ENCODE results near the gene UBAC2. TPM values are rescaled to one million over a fixed set of nuclear protein-coding genes. Genes with fewer than 3 reads are reported as not detected.

The UBAC2 gene
- total RNA-seq, 1 donor from 2014 or later, result 61.2 TPM

DNA sequence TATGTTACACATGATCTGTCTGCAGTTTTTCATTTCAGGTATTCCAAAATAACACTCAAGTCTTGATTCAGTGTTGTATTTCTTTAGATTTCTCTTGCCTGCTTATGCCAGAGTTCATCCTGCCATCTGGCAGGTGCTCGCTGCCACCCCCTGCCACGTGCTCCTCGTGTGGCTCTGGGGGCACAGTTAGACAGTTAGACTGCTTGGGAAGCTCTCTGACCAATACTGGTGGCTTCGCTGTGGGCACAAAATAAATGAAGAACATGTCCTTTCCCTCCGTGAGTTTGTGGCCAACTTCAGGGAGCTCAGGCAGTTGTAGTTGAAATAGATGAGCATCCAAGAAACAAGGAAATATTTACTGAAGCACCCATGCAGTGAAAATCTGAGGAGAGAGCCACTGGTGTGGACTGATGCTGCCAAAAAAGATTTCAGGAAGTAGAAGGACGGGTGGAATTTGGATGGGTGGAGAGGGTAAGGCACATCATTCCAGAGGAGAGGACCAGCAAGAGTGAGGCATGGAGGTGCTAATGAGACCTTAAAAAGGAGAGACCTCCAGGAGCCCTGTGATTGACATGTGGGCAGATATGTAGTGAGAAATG lies 144.1 kb downstream of the UBAC2 start:
- intact Hi-C loops (cut with DNase I), result no loop called here

DNA sequence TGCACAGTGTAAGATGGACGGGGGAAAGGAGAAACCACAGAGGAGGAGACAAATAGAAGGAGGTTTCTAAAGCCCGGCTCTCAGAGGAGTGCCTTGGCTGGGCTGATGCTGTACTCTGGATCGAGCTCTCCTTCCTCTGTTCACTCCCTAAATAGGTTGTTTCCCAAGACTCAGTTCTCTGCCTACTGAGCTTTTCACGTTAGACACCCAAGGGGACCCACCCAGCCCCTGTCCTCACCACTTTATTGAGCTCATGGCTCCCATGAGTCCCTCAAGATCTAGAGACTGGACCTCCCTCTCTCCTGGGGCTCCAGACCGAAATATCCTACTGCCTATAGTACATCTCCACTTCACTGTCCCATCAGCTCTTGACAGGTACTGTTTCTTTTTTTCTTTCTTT lies 144.7 kb downstream of the UBAC2 start:
- intact Hi-C loops (cut with DNase I), result no loop called here
- DNase-seq (ENCODE audit: low spot score), result no peak

More for the DNA sequence above, 144.1 kb downstream of the UBAC2 start:
- no peak for DNase-seq (ENCODE audit: low spot score)

DNA sequence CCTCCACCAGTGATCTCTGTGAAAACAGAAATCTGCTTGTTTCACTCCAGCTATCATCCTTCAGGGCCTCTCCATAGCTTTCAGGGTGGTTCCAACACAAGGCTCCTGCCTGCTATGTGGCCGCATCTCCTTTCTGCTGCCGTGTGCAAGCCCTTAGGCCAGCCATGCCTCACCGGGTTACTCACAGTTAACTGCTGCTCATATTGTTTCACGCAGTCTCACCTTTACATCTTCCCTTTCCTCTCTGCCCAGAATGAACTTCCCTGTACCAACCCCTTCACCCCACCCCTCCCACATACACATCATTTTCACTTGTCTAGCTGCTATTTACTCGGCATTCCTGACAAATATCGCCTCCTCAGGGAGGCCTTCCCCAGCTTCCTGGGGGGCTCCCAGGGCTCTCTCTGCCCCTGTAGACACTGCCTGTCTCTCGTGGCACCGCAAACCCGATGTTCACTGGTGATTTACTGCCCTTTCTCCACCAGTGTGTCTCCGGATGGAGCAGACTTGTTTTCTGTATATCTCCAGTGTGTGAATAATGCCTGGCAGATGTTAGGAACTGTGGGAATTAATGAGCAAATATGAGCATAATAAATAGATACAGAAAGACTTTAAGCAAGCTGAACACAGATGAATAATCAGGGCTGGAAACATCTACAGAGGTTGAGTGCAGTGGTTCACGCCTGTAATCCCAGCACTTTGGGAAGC lies 145.8 kb downstream of the UBAC2 start:
- intact Hi-C loops (cut with DNase I), result no loop called here
- no peak for DNase-seq (ENCODE audit: low spot score)

DNA sequence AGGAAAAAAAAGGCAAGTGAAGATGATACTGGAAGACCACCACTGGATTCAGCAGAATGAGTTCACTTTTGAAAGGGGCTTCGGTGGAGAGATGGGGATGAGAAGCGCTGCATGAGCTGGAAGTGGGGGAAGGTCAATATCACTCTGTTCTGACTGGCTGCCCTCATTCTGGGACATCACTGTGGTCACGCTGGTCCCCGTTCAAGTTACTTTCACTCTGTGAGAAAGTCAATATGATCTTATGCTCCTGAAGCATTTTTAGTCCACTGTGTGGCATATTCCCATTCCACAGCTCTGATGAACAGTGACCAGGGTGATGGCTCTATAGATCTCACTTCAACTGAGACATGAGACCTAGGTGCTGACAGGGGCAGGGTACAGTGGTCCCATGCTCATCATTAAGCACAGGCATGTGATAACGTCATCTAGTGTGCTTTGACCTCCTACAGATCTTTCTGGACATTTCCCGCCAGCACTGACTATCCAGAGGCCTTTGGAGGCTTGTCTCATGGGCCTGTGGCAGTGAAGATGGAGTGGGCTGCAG lies 146.8 kb downstream of the UBAC2 start:
- DNase-seq (ENCODE audit: low spot score), result no peak
- intact Hi-C loops (cut with DNase I), result no loop called here

- intact Hi-C loops (cut with DNase I), result no loop called here
- no peak for DNase-seq (ENCODE audit: low spot score)
Observed at GRCh38 chr13:99347911-99348451, 147.3 kb downstream of the UBAC2 start.

DNA sequence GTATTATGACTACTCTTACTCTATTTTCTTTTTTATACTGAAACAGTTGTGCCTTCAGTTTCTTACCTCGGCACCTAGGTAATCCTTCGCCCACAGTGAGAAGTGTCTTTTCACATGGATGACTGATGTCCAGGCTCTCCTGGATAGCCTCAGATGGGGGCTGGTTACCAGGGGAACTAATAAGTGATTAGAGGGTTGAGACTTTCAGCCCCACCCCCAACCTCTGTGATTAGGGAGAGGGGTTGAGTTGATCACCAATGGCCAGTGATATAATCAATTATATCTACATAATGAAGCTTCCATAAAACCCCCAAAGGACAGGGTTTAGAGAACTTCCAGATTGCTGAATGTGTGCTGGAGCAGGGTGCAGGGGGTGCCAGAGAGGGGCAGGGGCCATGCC lies 149.5 kb downstream of the UBAC2 start:
- no peak for DNase-seq (ENCODE audit: low spot score)
- intact Hi-C loops (cut with DNase I), result no loop called here

- no peak for DNase-seq (ENCODE audit: low spot score)
- intact Hi-C loops (cut with DNase I), result no loop called here
Observed at GRCh38 chr13:99351772-99352171, 151.1 kb downstream of the UBAC2 start.

DNA sequence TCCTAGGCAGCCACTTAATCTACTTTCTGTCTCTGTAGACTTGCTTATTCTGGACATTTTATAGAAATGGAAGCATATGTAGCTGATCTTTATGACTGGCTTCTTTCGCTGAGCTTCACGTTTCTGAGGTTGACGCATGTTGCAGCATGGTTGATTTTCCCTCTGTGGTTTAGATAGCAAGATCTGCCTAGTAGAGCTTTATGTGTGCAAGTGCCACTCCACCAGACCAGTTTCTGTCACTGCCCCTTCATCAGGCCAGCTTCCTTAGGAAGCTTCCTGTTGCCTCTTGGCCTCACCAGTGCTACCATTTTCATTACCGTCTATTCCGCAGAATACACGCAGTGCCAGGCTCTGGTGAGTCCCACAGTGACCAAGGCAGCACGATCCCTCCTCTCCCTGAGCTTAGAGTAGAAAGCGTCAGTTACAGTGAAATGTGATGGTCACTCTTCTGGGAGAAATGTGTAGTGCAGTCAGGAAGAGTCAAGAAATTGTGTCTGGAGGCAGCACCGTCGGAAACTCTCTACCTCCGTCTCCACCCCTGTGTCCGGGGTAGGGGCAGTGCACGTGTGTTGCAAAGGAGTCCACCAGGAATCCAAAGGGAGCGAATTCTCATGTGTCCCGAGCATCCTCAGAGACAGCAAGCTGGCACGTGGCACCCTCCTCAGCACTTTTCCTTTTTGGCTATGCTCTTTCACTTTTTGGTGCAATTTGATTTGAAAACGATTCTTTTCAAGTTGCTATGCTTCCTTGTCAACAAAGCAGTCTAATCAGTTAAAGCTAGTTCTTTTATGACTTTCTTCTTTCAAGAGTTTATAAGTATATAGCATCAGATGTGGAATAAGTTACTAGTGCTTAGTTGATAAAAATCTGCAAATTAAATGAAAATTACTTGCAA lies 151.9 kb downstream of the UBAC2 start:
- no peak for DNase-seq (ENCODE audit: low spot score)
- intact Hi-C loops (cut with DNase I), result no loop called here

- DNase-seq (ENCODE audit: low spot score), result no peak
- intact Hi-C loops (cut with DNase I), result no loop called here
Observed at GRCh38 chr13:99353246-99353600, 152.6 kb downstream of the UBAC2 start.

DNA sequence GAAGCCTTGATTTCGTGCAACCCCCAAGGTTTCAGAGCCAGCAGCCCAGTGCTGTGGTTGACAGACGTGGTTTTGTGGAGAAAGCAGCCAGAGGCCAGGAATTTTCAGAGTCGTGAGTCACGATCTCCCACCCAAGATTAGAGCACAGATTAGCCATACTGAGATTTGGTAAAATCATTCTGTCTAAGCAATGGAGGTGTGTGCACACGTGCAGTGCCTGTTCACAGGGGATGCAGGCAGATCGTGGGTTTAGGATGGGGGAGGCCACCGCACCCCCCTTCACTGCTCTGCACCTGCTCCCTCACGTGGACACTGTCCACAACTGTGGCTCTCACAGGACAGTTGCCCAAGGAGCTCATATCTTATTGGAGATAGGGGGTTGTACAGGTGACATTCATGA lies 153.2 kb downstream of the UBAC2 start:
- peak; percentile 53 for DNase-seq (ENCODE audit: low spot score)
- intact Hi-C loops (cut with DNase I), result no loop called here

GRCh38 chr13:99354371-99354951 lies 153.8 kb downstream of the UBAC2 start:
- intact Hi-C loops (cut with DNase I), result no loop called here
- peak; percentile 61 for DNase-seq (ENCODE audit: low spot score)

GRCh38 chr13:99355267-99356011 lies 154.8 kb downstream of the UBAC2 start:
- intact Hi-C loops (cut with DNase I), result no loop called here
- peak; percentile 63 for DNase-seq (ENCODE audit: low spot score)

DNA sequence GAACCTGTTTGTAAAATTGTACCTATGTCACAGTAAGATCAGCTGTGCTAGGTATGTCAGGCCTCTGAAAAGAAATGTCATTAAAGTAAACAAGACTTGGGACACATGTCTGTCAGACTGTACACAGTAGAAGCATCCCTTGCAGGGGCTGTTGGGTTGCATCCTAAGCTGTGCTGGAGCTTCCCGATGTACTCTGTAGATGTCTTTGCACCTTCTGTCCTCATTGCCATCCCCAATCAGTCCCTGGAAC lies 155.3 kb downstream of the UBAC2 start:
- intact Hi-C loops (cut with DNase I), result no loop called here
- DNase-seq (ENCODE audit: low spot score), result no peak

GRCh38 chr13:99356262-99357091 lies 155.8 kb downstream of the UBAC2 start:
- intact Hi-C loops (cut with DNase I), result no loop called here
- DNase-seq (ENCODE audit: low spot score), result peak; percentile 75

- peak; percentile 43 for DNase-seq (ENCODE audit: low spot score)
- intact Hi-C loops (cut with DNase I), result no loop called here
Observed at GRCh38 chr13:99357131-99357596, 156.5 kb downstream of the UBAC2 start.

DNA sequence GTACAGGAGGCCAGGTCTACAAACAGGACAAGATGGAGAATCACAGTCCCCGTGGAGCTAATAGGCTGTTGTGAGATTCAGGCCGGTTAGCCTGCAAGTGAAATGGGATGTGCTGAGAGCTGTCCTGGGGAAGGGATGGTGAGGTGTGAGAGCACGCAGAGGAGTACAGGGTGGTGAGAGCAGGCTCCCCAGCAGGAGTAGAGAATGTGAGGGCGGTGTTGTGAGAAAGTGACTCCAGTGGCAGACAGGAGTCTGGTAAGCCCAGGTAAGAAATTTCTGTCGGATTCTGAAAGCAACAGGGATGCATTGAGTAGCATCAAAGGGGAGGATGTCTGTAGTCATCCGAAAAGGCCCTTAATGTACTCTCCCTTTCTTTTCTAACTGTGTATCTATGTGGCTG lies 157.3 kb downstream of the UBAC2 start:
- intact Hi-C loops (cut with DNase I), result no loop called here
- peak; percentile 24 for DNase-seq (ENCODE audit: low spot score)

DNA sequence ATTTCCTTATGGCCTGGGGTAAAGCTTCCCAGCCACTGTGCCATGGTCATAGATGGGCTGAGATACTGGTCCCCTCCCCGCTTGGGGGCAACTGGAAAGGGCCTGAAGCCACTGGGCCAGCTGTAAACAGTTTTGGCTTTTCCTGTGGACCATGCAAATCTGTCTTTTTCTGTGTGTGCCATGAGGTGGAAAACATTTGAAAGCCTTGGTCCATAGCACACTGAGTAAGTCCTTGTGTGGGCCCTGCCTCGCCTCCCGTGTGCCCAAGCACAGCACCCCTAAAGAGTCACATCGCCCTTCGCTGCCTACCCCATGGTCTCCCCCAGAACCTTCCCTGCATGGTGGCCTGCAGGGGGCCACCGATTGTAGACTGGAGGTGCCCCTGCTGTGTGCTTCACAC lies 158.9 kb downstream of the UBAC2 start:
- intact Hi-C loops (cut with DNase I), result no loop called here
- DNase-seq (ENCODE audit: low spot score), result no peak

DNA sequence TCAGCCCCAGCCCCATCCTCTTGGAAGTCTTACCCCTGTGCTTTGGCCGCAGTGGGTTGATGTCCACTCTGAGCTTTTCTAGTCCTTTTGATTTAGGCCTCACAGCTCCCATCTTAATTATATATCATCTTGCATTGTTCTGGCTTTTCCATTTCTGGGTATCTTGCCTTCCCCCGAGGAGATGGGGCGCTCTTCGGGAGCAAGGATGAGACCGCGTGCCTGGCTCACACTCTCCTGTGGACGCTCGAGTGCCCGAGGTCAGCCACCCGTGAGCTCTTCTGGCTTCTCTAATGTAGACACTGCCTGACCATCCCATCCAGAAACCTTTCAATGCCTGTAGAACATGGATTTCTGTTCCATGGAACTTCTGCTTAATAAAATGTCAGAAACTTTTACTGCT lies 160.0 kb downstream of the UBAC2 start:
- peak; percentile 57 for DNase-seq (ENCODE audit: low spot score)
- intact Hi-C loops (cut with DNase I), result no loop called here

All from cardiac septum (tissue), 1 donor.